ENCODE measurements around the gene ING1.
"Not testable (repeated sequence)": the region's sequence is repeated elsewhere in the genome, so short reads cannot be mapped to it uniquely, and the experiment has no call there.

Gene ING1

DNA sequence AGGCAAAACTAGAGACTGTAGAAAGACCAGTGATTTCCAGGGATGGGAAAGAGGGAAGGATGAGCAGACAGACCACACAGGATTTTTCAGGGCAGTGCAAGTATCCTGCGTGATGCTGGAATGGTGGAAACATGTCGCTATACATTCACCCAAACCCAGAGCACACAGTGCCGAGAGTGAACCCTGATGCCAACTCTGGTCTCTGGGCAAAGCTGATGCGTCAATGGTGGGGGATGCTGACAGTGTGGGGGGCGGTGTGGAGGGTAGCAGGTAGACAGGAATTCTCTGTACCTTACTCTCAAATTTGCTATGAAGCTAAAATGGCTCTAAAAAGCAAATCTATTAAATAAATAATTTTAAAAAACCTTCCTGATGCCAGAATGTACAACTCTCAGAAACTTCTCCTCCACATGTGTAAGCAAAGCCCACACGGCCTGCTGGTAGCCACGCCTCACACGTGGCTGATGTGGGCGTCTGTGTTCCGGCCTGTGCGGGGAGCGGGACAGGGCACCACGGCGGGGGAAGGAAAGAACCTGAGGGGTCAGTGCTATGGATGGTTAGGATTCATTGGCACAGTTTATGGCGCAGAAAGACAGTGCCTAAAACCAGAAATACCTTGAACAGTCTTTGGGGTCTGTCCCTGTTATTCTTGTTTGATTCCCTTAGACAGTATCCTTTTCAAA is 31.5 kb upstream of the ING1 start:
- no peaks in the 10 kb centered on the region for H3K27me3 ChIP-seq (ENCODE audit: control insufficient read depth, insufficient read depth, low read length)
- H3K4me2 ChIP-seq (ENCODE audit: low read length), result no peak overlapping the region
- no peaks in the 10 kb centered on the region for H3K4me1 ChIP-seq (ENCODE audit: control insufficient read depth, insufficient read depth, low read length)
- H3K9ac ChIP-seq (ENCODE audit: low read depth, low read length), result no peak overlapping the region
- no peaks in the 10 kb centered on the region for H3K9me3 ChIP-seq (replicated peaks; ENCODE audit: low read length)
- H3K4me3 ChIP-seq (ENCODE audit: low read length), result no peak overlapping the region
- peaks cover 71% of the 10 kb centered on the region for H3K36me3 ChIP-seq (ENCODE audit: insufficient read depth, low read length)

DNA sequence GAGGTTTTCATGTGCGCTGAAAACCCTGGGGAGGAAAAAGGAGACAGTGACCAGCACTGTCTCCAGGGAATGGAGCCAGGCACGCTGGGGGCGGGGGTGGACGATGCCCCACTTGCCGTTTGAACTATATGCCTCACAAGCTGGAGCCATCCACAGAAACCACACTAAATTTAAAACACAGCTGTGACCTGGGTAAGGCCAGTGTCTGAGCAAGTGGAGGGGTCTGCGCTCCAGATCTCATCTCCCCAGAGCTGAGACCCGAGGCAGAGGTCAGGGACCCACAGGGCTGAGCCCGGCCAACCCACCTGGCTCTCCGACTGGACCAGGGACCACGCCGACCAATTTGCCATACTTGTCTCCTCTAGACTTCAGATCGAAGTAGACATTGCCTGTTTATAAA is 30.8 kb upstream of the ING1 start:
- Histone ChIP-seq H3K9me3 (replicated peaks; ENCODE audit: low read length) (no peaks in the 10 kb centered on the region), H3K9ac (ENCODE audit: low read depth, low read length) (no peak overlapping the region), H3K27me3 (ENCODE audit: control insufficient read depth, insufficient read depth, low read length) (no peaks in the 10 kb centered on the region), H3K36me3 (ENCODE audit: insufficient read depth, low read length) (peaks cover 75% of the 10 kb centered on the region), H3K4me3 (ENCODE audit: low read length) (no peak overlapping the region), H3K4me1 (ENCODE audit: control insufficient read depth, insufficient read depth, low read length) (no peaks in the 10 kb centered on the region), H3K4me2 (ENCODE audit: low read length) (no peak overlapping the region)

DNA sequence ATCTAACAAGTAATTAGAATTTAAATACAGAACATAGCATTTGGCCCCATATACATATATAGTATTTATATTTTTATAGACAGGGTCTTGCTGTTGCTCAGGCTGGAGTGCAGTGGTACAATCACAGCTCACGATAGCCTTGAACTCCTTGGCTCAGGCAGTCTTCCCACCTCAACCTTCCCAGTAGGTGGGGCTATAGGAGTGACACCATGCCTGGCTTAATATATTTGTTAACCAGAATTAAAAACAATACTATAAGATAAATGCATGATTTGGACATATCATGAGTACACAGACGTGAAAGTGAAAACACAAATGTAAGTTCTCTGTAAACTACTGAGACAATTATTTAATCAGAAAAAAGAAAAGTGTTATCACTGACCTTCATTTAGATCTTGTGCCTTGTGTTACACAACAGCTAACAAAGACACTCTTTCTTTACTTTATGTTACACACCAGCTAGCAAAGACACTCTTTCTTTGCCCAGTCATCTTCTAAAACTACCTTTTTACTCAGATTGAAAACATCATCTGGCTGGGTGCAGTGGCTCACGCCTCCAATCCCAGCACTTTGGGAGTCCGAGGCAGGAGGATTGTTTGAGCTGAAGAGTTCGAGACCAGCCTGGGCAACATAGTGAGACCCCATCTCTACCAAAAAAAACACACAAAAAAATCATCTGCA is 30.2 kb upstream of the ING1 start:
- Histone ChIP-seq H3K9me3 (replicated peaks; ENCODE audit: low read length) (no peaks in the 10 kb centered on the region), H3K36me3 (ENCODE audit: insufficient read depth, low read length) (peaks cover 75% of the 10 kb centered on the region), H3K4me3 (ENCODE audit: low read length) (no peak overlapping the region), H3K4me2 (ENCODE audit: low read length) (no peak overlapping the region), H3K9ac (ENCODE audit: low read depth, low read length) (no peak overlapping the region), H3K4me1 (ENCODE audit: control insufficient read depth, insufficient read depth, low read length) (no peaks in the 10 kb centered on the region), H3K27me3 (ENCODE audit: control insufficient read depth, insufficient read depth, low read length) (no peaks in the 10 kb centered on the region)

DNA sequence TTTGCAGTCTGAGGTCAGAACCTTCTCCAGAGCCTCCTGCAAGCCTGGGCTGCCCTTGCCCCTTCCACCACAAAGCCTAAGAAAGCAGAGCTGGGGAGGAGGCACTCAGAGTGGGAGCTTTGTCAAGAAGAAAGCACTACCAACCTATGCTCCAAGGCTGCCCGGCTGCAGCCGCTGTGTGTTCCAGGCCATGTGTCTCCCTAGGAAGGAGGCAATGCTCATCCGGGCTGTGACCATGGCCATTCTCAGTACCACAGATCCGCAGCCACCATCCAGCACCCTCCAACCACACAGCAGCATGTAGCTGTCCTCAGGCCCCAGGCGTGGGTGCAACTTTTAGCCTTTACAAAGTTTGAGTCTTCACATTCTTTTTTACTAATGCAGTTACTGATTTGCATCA is 29.6 kb upstream of the ING1 start:
- Histone ChIP-seq H3K27me3 (ENCODE audit: control insufficient read depth, insufficient read depth, low read length) (no peaks in the 10 kb centered on the region), H3K4me1 (ENCODE audit: control insufficient read depth, insufficient read depth, low read length) (no peaks in the 10 kb centered on the region), H3K9ac (ENCODE audit: low read depth, low read length) (no peak overlapping the region), H3K9me3 (replicated peaks; ENCODE audit: low read length) (no peaks in the 10 kb centered on the region), H3K4me2 (ENCODE audit: low read length) (no peak overlapping the region), H3K36me3 (ENCODE audit: insufficient read depth, low read length) (peaks cover 72% of the 10 kb centered on the region), H3K4me3 (ENCODE audit: low read length) (no peak overlapping the region)

DNA sequence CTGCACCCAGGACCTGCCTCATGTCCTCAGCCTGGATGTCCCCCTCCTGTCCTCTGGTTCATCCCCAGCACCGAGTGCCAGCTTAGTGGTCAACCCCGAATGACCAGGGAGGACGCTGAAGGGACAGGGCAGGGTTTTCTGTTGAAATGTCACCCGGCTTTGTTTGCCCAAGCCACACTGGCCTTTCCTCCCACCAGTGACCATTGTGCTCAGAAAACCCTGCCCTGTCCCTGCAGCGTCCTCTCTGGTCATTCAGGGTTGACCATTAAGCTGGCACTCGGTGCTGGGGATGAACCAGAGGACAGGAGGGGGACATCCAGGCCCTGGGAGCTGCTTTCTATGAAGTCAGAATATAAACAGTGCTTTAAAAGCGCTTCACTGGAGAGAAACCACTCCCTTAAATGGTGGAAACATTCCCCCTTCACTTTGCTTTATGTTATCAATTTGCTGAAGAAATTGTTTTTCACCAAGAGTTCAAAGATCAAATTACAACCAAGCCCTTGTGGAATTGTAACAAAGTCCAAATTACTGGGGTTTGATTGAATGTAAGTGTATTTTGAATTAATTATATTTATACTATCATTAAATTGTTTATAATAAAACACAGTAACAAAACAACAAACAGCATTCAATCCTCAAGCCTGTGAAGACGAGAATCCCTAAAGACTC is 29.0 kb upstream of the ING1 start:
- H3K36me3 ChIP-seq (ENCODE audit: insufficient read depth, low read length), result peaks cover 75% of the 10 kb centered on the region
- no peak overlapping the region for H3K4me2 ChIP-seq (ENCODE audit: low read length)

DNA sequence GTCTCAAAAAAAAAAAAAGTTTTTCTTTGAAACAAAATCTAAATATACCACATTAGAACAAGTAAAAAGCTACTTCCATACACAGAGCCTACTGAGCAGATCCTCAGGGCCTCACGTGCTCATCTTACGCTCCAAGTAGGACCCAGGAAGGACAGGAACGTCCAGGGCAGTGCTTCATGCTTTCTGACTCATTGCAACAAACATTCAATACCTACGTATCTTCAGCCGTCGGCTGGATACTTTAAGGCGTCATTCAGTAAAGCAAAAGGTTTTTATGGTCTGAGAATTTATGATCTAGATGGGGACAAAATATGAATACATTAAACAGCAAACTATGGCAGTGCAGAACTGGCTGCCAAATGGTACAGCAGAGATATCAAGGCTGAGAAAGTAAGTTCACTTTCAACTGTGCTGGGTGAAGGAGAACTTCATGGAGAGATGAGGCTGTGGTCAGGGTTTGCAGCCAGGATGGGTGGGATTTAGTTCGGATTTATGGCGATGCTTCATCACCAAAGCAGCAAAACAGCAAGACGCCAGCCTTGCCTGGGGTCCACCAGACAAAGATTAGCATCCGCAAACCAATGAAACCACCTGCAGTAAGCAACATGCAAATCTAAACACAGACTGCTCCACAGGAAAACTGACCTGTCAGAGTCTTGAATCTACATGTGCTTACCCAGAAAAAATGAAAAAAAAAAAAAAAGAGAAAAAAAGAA is 28.0 kb upstream of the ING1 start:
- Histone ChIP-seq H3K4me2 (ENCODE audit: low read length) (no peak overlapping the region), H3K4me1 (ENCODE audit: control insufficient read depth, insufficient read depth, low read length) (no peaks in the 10 kb centered on the region), H3K9me3 (replicated peaks; ENCODE audit: low read length) (no peaks in the 10 kb centered on the region), H3K27me3 (ENCODE audit: control insufficient read depth, insufficient read depth, low read length) (no peaks in the 10 kb centered on the region), H3K9ac (ENCODE audit: low read depth, low read length) (no peak overlapping the region), H3K4me3 (ENCODE audit: low read length) (no peak overlapping the region), H3K36me3 (ENCODE audit: insufficient read depth, low read length) (peaks cover 77% of the 10 kb centered on the region)

More for the DNA sequence above, 29.0 kb upstream of the ING1 start:
- no peaks in the 10 kb centered on the region for H3K27me3 ChIP-seq (ENCODE audit: control insufficient read depth, insufficient read depth, low read length)
- no peak overlapping the region for H3K9ac ChIP-seq (ENCODE audit: low read depth, low read length)
- no peaks in the 10 kb centered on the region for H3K4me1 ChIP-seq (ENCODE audit: control insufficient read depth, insufficient read depth, low read length)
- H3K9me3 ChIP-seq (replicated peaks; ENCODE audit: low read length), result no peaks in the 10 kb centered on the region
- H3K4me3 ChIP-seq (ENCODE audit: low read length), result no peak overlapping the region

DNA sequence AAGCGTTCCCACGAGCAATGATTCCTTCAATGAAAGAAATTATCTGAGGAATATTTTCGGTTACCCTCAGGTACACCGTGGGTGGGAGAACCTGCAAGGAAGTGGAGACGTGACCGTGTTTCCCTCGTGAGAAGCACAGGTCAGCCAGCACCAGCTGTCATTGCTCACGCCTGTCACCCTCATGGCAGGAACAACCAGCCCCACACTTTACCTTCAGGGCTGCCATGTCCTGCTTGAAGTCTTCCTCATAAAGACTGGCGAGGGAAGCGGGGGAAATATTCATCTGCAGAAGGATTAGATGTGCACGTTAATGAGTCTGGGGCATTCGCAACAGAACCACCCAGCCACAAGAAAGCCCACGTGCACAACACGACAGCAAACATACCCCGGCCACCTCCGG is 25.8 kb upstream of the ING1 start:
- Histone ChIP-seq H3K9me3 (replicated peaks; ENCODE audit: low read length) (no peaks in the 10 kb centered on the region), H3K4me3 (ENCODE audit: low read length) (no peak overlapping the region), H3K27me3 (ENCODE audit: control insufficient read depth, insufficient read depth, low read length) (no peaks in the 10 kb centered on the region), H3K9ac (ENCODE audit: low read depth, low read length) (no peak overlapping the region), H3K36me3 (ENCODE audit: insufficient read depth, low read length) (peaks cover 64% of the 10 kb centered on the region), H3K4me2 (ENCODE audit: low read length) (no peak overlapping the region), H3K4me1 (ENCODE audit: control insufficient read depth, insufficient read depth, low read length) (no peaks in the 10 kb centered on the region)

DNA sequence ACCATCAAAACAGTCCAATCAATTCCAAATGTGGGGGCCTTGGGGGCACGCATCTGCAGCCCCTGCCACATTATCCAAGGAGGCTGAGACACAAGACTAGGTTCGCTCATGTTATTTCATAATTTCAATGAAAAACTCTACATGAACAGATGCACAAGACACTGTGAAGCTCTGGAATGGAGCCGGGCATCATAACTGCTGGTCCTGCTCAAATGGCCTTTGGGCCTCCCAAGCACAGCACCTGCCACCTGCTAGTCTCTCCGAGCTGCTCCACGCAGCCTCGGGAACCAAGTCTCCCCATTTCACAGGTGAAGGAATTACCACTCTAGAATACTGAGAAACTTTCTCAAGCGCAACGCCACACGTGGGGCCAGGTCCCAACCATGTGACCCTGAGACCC is 24.5 kb upstream of the ING1 start:
- no peaks in the 10 kb centered on the region for H3K4me1 ChIP-seq (ENCODE audit: control insufficient read depth, insufficient read depth, low read length)
- no peaks in the 10 kb centered on the region for H3K27me3 ChIP-seq (ENCODE audit: control insufficient read depth, insufficient read depth, low read length)
- H3K4me3 ChIP-seq (ENCODE audit: low read length), result no peak overlapping the region
- H3K9ac ChIP-seq (ENCODE audit: low read depth, low read length), result no peak overlapping the region
- H3K4me2 ChIP-seq (ENCODE audit: low read length), result no peak overlapping the region
- H3K9me3 ChIP-seq (replicated peaks; ENCODE audit: low read length), result no peaks in the 10 kb centered on the region
- H3K36me3 ChIP-seq (ENCODE audit: insufficient read depth, low read length), result peaks cover 56% of the 10 kb centered on the region

DNA sequence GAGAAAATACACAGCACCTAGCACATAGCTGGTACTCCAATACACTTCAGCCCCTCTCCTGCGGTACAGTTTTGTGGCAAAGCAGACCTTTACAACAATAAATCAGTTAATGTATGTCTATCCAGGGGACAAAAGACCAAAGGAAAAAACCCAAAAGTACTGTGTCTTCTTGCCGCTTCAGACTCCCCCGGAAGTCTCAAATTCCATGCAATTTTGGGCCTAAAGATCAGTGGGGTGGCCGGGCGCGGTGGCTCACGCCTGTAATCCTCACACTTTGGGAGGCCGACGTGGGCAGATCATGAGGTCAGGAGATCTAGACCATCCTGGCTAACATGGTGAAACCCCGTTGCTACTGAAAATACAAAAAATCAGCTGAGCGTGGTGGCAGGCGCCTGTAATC is 23.8 kb upstream of the ING1 start:
- H3K27me3 ChIP-seq (ENCODE audit: control insufficient read depth, insufficient read depth, low read length), result no peaks in the 10 kb centered on the region
- H3K4me1 ChIP-seq (ENCODE audit: control insufficient read depth, insufficient read depth, low read length), result no peaks in the 10 kb centered on the region
- no peak overlapping the region for H3K4me3 ChIP-seq (ENCODE audit: low read length)
- no peaks in the 10 kb centered on the region for H3K9me3 ChIP-seq (replicated peaks; ENCODE audit: low read length)
- H3K4me2 ChIP-seq (ENCODE audit: low read length), result no peak overlapping the region
- H3K36me3 ChIP-seq (ENCODE audit: insufficient read depth, low read length), result peaks cover 49% of the 10 kb centered on the region
- no peak overlapping the region for H3K9ac ChIP-seq (ENCODE audit: low read depth, low read length)

DNA sequence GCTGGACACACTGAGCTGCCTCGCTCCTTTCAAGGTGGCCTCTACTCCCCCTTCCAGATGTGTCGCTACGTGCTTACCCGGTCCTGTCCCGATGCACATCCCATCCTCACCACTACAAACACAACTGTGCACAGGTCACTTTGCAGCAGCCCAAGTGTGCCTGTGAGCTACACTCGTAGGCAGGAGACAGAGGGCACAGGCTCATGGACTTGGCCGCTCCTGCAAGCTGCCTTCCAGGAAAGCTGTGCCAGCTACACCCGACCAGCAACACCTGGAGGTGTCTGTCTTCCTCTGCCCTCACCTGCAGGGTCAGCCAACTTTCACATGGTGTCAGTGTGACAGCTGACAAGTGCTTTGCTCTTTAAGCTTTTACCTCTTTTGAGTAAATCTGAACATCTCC is 23.0 kb upstream of the ING1 start:
- Histone ChIP-seq H3K4me1 (ENCODE audit: control insufficient read depth, insufficient read depth, low read length) (no peaks in the 10 kb centered on the region), H3K4me3 (ENCODE audit: low read length) (no peak overlapping the region), H3K36me3 (ENCODE audit: insufficient read depth, low read length) (peaks cover 46% of the 10 kb centered on the region), H3K27me3 (ENCODE audit: control insufficient read depth, insufficient read depth, low read length) (no peaks in the 10 kb centered on the region), H3K4me2 (ENCODE audit: low read length) (no peak overlapping the region), H3K9me3 (replicated peaks; ENCODE audit: low read length) (no peaks in the 10 kb centered on the region), H3K9ac (ENCODE audit: low read depth, low read length) (no peak overlapping the region)

DNA sequence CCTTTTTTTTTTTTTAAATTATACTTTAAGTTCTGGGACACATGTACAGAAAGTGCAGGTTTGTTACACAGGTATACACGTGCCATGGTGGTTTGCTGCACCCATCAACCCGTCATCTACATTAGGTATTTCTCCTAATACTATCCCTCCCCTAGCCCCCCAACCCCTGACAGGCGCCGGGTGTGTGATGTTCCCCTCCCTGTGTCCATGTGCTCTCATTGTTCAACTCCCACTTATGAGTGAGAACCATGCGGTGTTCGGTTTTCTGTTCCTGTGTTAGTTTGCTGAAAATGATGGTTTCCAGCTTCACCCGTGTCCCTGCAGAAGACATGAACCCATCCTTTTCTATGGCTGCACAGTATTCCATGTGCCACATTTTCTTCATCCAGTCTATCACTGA is 17.7 kb upstream of the ING1 start:
- H3K9ac ChIP-seq (ENCODE audit: low read depth, low read length); H3K4me3 ChIP-seq (ENCODE audit: low read length); H3K27me3 ChIP-seq (ENCODE audit: control insufficient read depth, insufficient read depth, low read length); H3K4me1 ChIP-seq (ENCODE audit: control insufficient read depth, insufficient read depth, low read length); H3K9me3 ChIP-seq (replicated peaks; ENCODE audit: low read length); H3K4me2 ChIP-seq (ENCODE audit: low read length): not testable (repeated sequence)
- peaks cover 53% of the 10 kb centered on the region for H3K36me3 ChIP-seq (ENCODE audit: insufficient read depth, low read length)

Data from skeletal muscle satellite cell (primary cell).